MM.1S (cell line): ENCODE measurements around the gene CYP51A1.

Source experiments
- EZH2 ChIP-seq: fragments of 300-600 bp; sonication (generic); optimal IDR thresholded peaks from 2 replicates; pipeline ENCODE3; 2017; ENCODE audit warnings: low read depth, mild to moderate bottlenecking, antibody characterized with exemption, low read length, mixed read lengths
- EZH2phosphoT487 ChIP-seq: fragments of 300-600 bp; sonication (generic); IDR thresholded peaks from 2 replicates; pipeline ENCODE4 v1.6.1; 2018; ENCODE audit warnings: antibody characterized with exemption, low read length
- TF ChIP-seq, protein P1 (sequence below): fragments of 300-600 bp; sonication (generic); IDR thresholded peaks from 2 replicates; pipeline ENCODE4 v1.5.1; 2016; ENCODE audit warnings: antibody characterized with exemption, low read length, mixed read lengths

GRCh38 chr7:92135052-92135889, 994 bp upstream of the CYP51A1 start:
- TF ChIP-seq EZH2: no peak
- TF ChIP-seq, protein P1, sequence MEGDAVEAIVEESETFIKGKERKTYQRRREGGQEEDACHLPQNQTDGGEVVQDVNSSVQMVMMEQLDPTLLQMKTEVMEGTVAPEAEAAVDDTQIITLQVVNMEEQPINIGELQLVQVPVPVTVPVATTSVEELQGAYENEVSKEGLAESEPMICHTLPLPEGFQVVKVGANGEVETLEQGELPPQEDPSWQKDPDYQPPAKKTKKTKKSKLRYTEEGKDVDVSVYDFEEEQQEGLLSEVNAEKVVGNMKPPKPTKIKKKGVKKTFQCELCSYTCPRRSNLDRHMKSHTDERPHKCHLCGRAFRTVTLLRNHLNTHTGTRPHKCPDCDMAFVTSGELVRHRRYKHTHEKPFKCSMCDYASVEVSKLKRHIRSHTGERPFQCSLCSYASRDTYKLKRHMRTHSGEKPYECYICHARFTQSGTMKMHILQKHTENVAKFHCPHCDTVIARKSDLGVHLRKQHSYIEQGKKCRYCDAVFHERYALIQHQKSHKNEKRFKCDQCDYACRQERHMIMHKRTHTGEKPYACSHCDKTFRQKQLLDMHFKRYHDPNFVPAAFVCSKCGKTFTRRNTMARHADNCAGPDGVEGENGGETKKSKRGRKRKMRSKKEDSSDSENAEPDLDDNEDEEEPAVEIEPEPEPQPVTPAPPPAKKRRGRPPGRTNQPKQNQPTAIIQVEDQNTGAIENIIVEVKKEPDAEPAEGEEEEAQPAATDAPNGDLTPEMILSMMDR: no peak
- TF ChIP-seq EZH2phosphoT487: no peak
